Panc1 (cell line): ENCODE data around the gene SV2C. TPM values are rescaled to one million over a fixed set of nuclear protein-coding genes. Genes with fewer than 3 reads are reported as not detected.

Source experiments
- ATAC-seq: fragments of 200-7000 bp; cut with Tn5 transposase; 2 replicates; pipeline ENCODE4 v1.9.1; 2020; ENCODE audit warnings: mild to moderate bottlenecking, moderate library complexity
- BruUV-seq: library from RNA; stranded (reverse); fragments of 400-500 nt; replicated peaks from 2 replicates; lab custom pipeline; 2021; lab: Mats Ljungman, UMichigan
- CTCF ChIA-PET: fragments of 300-600 bp; sonication (Branson Sonifier 250); formaldehyde crosslinking; loops from one replicate; lab custom pipeline; 2022; ENCODE audit warnings: antibody characterized with exemption; lab: Charles Lee
- POLR2A ChIA-PET: fragments of 300-600 bp; sonication (Branson Sonifier 250); formaldehyde crosslinking; loops from one replicate; lab custom pipeline; 2022; ENCODE audit warnings: antibody characterized with exemption; lab: Charles Lee
- DNase-seq: peaks from one replicate; pipeline ENCODE4 v3.0.0-alpha.2; 2010; ENCODE audit warnings: low read depth, low spot score
- H3K27ac ChIP-seq: 2 replicates; pipeline ENCODE4 v1.5.1; 2011; ENCODE audit warnings: mild to moderate bottlenecking, low read length, inconsistent platforms
- H3K27me3 ChIP-seq: fragments of 200-500 bp; sonication (Bioruptor generic); 2 replicates; pipeline ENCODE4 v1.6.0; 2014; ENCODE audit warnings: low read length, inconsistent platforms; ENCODE audit not compliant: control insufficient read depth, insufficient read depth
- H3K36me3 ChIP-seq: fragments of 200-500 bp; sonication (Bioruptor generic); 2 replicates; pipeline ENCODE4 v1.5.1; 2014; ENCODE audit warnings: inconsistent platforms, mild to moderate bottlenecking, low read length, moderate library complexity; ENCODE audit not compliant: control insufficient read depth, insufficient read depth
- H3K4me1 ChIP-seq: 2 replicates; pipeline ENCODE4 v1.5.1; 2011; ENCODE audit warnings: inconsistent platforms, mild to moderate bottlenecking, low read length, moderate library complexity; ENCODE audit not compliant: control insufficient read depth, insufficient read depth
- H3K4me3 ChIP-seq, 2 experiments: 2 replicates each; pipeline ENCODE4 v1.5.1; 2011 to 2012; ENCODE audit warnings: low read depth in 2 of 2, low read length in 2 of 2, mild to moderate bottlenecking in 2 of 2, inconsistent platforms in 1 of 2, moderate library complexity in 1 of 2
- H3K9me3 ChIP-seq: fragments of 200-500 bp; sonication (Bioruptor generic); 2 replicates; pipeline ENCODE4 v1.5.1; 2014; ENCODE audit warnings: low read depth, mild to moderate bottlenecking, inconsistent platforms, low read length, moderate library complexity; ENCODE audit not compliant: control insufficient read depth, insufficient read depth
- CTCF ChIP-seq: fragments of 450-650 bp; IDR thresholded peaks from 2 replicates; pipeline ENCODE4 v1.5.1; 2017; ENCODE audit warnings: mild to moderate bottlenecking
- SIN3A ChIP-seq: IDR thresholded peaks from 2 replicates; pipeline ENCODE4 v1.6.1; 2012; ENCODE audit warnings: low read depth, mild to moderate bottlenecking, low read length, moderate library complexity, borderline replicate concordance; ENCODE audit not compliant: insufficient read depth
- TCF7L2 ChIP-seq: IDR thresholded peaks from 2 replicates; pipeline ENCODE4 v1.6.1; 2011; ENCODE audit warnings: mild to moderate bottlenecking, low read depth, low read length, inconsistent platforms
- in situ Hi-C: cut with HindIII; loops from 2 replicates; pipeline ENCODE4 v1.10.0; 2016; ENCODE audit warnings: low sequenced_read_pairs, low pct_unique_long_range_greater_than_20kb
- intact Hi-C: fragments of 100-400 bp; cut with micrococcal nuclease; formaldehyde crosslinking; loops from one replicate; pipeline ENCODE4 v1.10.0; 2022; ENCODE audit not compliant: unreplicated experiment
- total RNA-seq: library from RNA; stranded (reverse); gene quantifications from one replicate; pipeline ENCODE4 v1.2.1, GENCODE V29; 2021; ENCODE audit not compliant: unreplicated experiment
- TF ChIP-seq, protein P1 (sequence below), 2 experiments: IDR thresholded peaks; 2 replicates each; pipeline ENCODE4 v1.6.1; 2011 to 2012; ENCODE audit warnings: low read depth in 2 of 2, control low read depth in 1 of 2, low read length in 1 of 2, mild to moderate bottlenecking in 1 of 2, moderate library complexity in 1 of 2; ENCODE audit not compliant: insufficient read depth in 1 of 2

The SV2C gene
- total RNA-seq, 1 experiment from 2014 or later: not detected

- H3K4me1 ChIP-seq: no peaks in the 10 kb centered on the region
- peaks cover 17% of the 10 kb centered on the region for H3K27me3 ChIP-seq
- intact Hi-C loops (no loop called here), in situ Hi-C loops (no loop called here)
- no peak overlapping the region for H3K27ac ChIP-seq
- no TSS peak for BruUV-seq
- no peak for DNase-seq
- no peak overlapping the region for H3K4me3 ChIP-seq
- H3K36me3 ChIP-seq: no peaks in the 10 kb centered on the region
- H3K9me3 ChIP-seq: no peaks in the 10 kb centered on the region
- no peak for ATAC-seq
- no peak for TF ChIP-seq SIN3A
- TF ChIP-seq, protein P1, sequence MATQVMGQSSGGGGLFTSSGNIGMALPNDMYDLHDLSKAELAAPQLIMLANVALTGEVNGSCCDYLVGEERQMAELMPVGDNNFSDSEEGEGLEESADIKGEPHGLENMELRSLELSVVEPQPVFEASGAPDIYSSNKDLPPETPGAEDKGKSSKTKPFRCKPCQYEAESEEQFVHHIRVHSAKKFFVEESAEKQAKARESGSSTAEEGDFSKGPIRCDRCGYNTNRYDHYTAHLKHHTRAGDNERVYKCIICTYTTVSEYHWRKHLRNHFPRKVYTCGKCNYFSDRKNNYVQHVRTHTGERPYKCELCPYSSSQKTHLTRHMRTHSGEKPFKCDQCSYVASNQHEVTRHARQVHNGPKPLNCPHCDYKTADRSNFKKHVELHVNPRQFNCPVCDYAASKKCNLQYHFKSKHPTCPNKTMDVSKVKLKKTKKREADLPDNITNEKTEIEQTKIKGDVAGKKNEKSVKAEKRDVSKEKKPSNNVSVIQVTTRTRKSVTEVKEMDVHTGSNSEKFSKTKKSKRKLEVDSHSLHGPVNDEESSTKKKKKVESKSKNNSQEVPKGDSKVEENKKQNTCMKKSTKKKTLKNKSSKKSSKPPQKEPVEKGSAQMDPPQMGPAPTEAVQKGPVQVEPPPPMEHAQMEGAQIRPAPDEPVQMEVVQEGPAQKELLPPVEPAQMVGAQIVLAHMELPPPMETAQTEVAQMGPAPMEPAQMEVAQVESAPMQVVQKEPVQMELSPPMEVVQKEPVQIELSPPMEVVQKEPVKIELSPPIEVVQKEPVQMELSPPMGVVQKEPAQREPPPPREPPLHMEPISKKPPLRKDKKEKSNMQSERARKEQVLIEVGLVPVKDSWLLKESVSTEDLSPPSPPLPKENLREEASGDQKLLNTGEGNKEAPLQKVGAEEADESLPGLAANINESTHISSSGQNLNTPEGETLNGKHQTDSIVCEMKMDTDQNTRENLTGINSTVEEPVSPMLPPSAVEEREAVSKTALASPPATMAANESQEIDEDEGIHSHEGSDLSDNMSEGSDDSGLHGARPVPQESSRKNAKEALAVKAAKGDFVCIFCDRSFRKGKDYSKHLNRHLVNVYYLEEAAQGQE (IDR thresholded peaks at IDR 0.05; ENCODE audit: insufficient read depth in 1 of 2, low read depth in 2 of 2, low read length in 1 of 2): no peak
- no peak for TF ChIP-seq TCF7L2
- no peak for TF ChIP-seq CTCF
- POLR2A ChIA-PET: no interaction called here
- CTCF ChIA-PET: no interaction called here
Observed at GRCh38 chr5:76091351-76091750, 8.2 kb downstream of the SV2C start.

DNA sequence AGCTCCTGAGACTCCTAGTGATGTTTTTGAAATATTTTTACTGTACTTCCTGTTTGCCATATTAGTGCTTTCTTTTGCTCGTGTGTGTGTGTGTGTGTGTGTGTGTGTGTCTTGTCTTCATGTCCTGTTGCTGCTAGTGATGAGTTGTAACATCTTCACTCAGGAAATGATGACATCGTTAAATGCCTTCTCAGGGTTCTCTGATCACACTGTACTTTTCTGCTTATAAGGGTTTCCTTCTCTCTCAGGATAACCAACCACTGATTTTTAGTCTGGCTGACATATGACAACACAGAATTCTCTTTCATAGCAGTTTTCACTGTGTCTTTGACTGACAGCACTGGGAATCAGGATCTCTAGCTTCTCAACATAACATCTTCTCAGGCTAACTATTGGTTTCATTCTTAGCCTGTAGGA lies 16.1 kb downstream of the SV2C start:
- DNase-seq (no peak), ATAC-seq (no peak)
- POLR2A ChIA-PET: no interaction called here
- in situ Hi-C loops (no loop called here), intact Hi-C loops (no loop called here)
- H3K4me3 ChIP-seq: no peak overlapping the region
- peaks cover 6% of the 10 kb centered on the region for H3K27me3 ChIP-seq
- H3K36me3 ChIP-seq: no peaks in the 10 kb centered on the region
- CTCF ChIA-PET: no interaction called here
- no peak for TF ChIP-seq TCF7L2
- TF ChIP-seq, protein P1 (IDR thresholded peaks at IDR 0.05; ENCODE audit: insufficient read depth in 1 of 2, low read depth in 2 of 2, low read length in 1 of 2): no peak
- no peaks in the 10 kb centered on the region for H3K4me1 ChIP-seq
- no peaks in the 10 kb centered on the region for H3K9me3 ChIP-seq
- no TSS peak for BruUV-seq
- no peak overlapping the region for H3K27ac ChIP-seq
